ENCODE results near the gene TMF1. TPM values are rescaled to one million over a fixed set of nuclear protein-coding genes. Genes with fewer than 3 reads are reported as not detected.

TMF1 gene
- total and polyA plus RNA-seq, 2 experiments from 2014 or later: 15.8 to 21.3 TPM

GRCh38 chr3:69066121-69066520, 14.0 kb upstream of the TMF1 start (continued):
- TF ChIP-seq REST (IDR thresholded peaks at IDR 0.05; ENCODE audit: unreplicated experiment) (no peak), EZH2 (IDR thresholded peaks at IDR 0.05; ENCODE audit: low read depth, unreplicated experiment) (no peak), ZNF114 (CRISPR knock-in tag; IDR thresholded peaks at IDR 0.05) (no peak), STAT1 (IDR thresholded peaks at IDR 0.05; ENCODE audit: unreplicated experiment) (no peak), CREB1 (CRISPR knock-in tag; IDR thresholded peaks at IDR 0.05; ENCODE audit: low read depth) (no peak)

- ATAC-seq (no peak), DNase-seq (ENCODE audit: low spot score) (no peak)
- no peaks in the 10 kb centered on the region for H3K9me3 Mint-ChIP-seq
- Histone ChIP-seq H2AFZ (no peak overlapping the region), H3K4me2 (no peak overlapping the region), H3K27ac (ENCODE audit: low read depth) (no peak overlapping the region), H3K36me3 (ENCODE audit: insufficient read depth) (peaks cover 25% of the 10 kb centered on the region), H3K27me3 (ENCODE audit: insufficient read depth) (no peaks in the 10 kb centered on the region), H3K4me1 (ENCODE audit: insufficient read depth) (no peaks in the 10 kb centered on the region), H4K20me1 (replicated peaks; ENCODE audit: insufficient read depth) (no peaks in the 10 kb centered on the region; the same call in 1 of the 2 replicates), H3K9me2 (ENCODE audit: insufficient read depth) (no peaks in the 10 kb centered on the region), H3K79me2 (replicated peaks; ENCODE audit: insufficient read depth) (no peaks in the 10 kb centered on the region; the same call in 1 of the 2 replicates), H3K4me3 (no peak overlapping the region), H3F3A (replicated peaks; ENCODE audit: low read depth) (no peaks in the 10 kb centered on the region)
- no peaks in the 10 kb centered on the region for H3K4me1 Mint-ChIP-seq
- H3K27ac Mint-ChIP-seq: no peak overlapping the region
- peaks cover 23% of the 10 kb centered on the region for H3K36me3 Mint-ChIP-seq (ENCODE audit: low read depth)
- no peaks in the 10 kb centered on the region for H3K27me3 Mint-ChIP-seq (ENCODE audit: insufficient read depth, low read depth, poor library complexity)
- no peak overlapping the region for H3K4me3 Mint-ChIP-seq
- TF ChIP-seq ZNF114 (CRISPR knock-in tag; IDR thresholded peaks at IDR 0.05) (no peak), ZNF462 (CRISPR knock-in tag; IDR thresholded peaks at IDR 0.05) (no peak), NANOG (IDR thresholded peaks at IDR 0.05; ENCODE audit: borderline replicate concordance) (no peak), ZNF331 (CRISPR knock-in tag; IDR thresholded peaks at IDR 0.05; ENCODE audit: low read depth) (no peak), EZH2 (IDR thresholded peaks at IDR 0.05; ENCODE audit: low read depth, unreplicated experiment) (no peak), REST (IDR thresholded peaks at IDR 0.05; ENCODE audit: unreplicated experiment) (no peak), JUNB (IDR thresholded peaks at IDR 0.05; ENCODE audit: unreplicated experiment) (no peak), CREB1 (CRISPR knock-in tag; IDR thresholded peaks at IDR 0.05; ENCODE audit: low read depth) (no peak), STAT1 (IDR thresholded peaks at IDR 0.05; ENCODE audit: unreplicated experiment) (no peak), POLR2AphosphoS5 (IDR thresholded peaks at IDR 0.05; ENCODE audit: low read depth) (no peak)
Measured at GRCh38 chr3:69065318-69065964, 13.3 kb upstream of the TMF1 start.

Measured in GM23338 (cell line).